ENCODE data around the gene KLB. TPM values are rescaled to one million over a fixed set of nuclear protein-coding genes. Genes with fewer than 3 reads are reported as not detected.

The KLB gene
- total RNA-seq, 2 donors from 2014 or later, result 0.09 TPM; not detected in 1

DNA sequence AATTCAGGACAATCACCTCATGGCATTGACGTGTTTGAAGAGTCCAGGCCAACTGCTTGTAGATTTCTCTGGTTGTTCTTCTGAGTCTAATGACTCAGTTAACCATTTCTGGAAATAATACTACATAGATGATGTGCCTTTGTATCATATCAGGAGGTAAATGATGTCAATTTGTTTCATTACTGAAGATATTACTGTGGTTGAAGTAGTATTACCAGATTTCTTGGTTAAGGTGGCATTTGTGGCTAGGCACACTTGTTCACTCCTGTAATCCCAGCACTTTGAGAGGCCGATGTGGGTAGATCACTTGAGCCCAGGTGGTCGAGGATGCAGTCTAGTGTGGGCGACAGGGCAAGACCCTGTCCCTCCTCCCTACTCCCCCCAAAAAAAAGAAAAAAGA, 36.3 kb downstream of the KLB start:
- Histone ChIP-seq H3K36me3 (ENCODE audit: control insufficient read depth, insufficient read depth, low read length) (peaks cover 2% of the 10 kb centered on the region), H3K27ac (ENCODE audit: low read depth, low read length) (no peak overlapping the region), H3K4me1 (ENCODE audit: control insufficient read depth, insufficient read depth, low read length) (no peaks in the 10 kb centered on the region), H3K4me3 (ENCODE audit: low read length) (no peak overlapping the region), H3K27me3 (ENCODE audit: control insufficient read depth, insufficient read depth, low read length, poor library complexity, severe bottlenecking) (peaks cover 6% of the 10 kb centered on the region), H3K9me3 (ENCODE audit: control insufficient read depth, low read length) (no peaks in the 10 kb centered on the region), H3K9ac (ENCODE audit: extremely low read depth, low read length, poor library complexity, severe bottlenecking) (no peak overlapping the region)
- DNase-seq, result no peak
- TF ChIP-seq, protein P1, sequence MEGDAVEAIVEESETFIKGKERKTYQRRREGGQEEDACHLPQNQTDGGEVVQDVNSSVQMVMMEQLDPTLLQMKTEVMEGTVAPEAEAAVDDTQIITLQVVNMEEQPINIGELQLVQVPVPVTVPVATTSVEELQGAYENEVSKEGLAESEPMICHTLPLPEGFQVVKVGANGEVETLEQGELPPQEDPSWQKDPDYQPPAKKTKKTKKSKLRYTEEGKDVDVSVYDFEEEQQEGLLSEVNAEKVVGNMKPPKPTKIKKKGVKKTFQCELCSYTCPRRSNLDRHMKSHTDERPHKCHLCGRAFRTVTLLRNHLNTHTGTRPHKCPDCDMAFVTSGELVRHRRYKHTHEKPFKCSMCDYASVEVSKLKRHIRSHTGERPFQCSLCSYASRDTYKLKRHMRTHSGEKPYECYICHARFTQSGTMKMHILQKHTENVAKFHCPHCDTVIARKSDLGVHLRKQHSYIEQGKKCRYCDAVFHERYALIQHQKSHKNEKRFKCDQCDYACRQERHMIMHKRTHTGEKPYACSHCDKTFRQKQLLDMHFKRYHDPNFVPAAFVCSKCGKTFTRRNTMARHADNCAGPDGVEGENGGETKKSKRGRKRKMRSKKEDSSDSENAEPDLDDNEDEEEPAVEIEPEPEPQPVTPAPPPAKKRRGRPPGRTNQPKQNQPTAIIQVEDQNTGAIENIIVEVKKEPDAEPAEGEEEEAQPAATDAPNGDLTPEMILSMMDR (conservative IDR thresholded peaks at IDR 0.05), result no peak
- Mint-ChIP-seq H3K27me3 (ENCODE audit: insufficient read depth) (peaks cover 9% of the 10 kb centered on the region), H3K36me3 (ENCODE audit: low read depth) (no peaks in the 10 kb centered on the region), H3K27ac (no peak overlapping the region), H3K4me3 (no peak overlapping the region), H3K4me1 (peaks cover 7% of the 10 kb centered on the region), H3K9me3 (no peaks in the 10 kb centered on the region)
- 95% methylated on average over 3 of the region's 4 CpGs; no CpG with 5 or more reads in 1 of the 2 experiments for WGBS, 2 experiments (ENCODE audit: insufficient coverage in 1 of 2, insufficient read length in 1 of 2)

DNA sequence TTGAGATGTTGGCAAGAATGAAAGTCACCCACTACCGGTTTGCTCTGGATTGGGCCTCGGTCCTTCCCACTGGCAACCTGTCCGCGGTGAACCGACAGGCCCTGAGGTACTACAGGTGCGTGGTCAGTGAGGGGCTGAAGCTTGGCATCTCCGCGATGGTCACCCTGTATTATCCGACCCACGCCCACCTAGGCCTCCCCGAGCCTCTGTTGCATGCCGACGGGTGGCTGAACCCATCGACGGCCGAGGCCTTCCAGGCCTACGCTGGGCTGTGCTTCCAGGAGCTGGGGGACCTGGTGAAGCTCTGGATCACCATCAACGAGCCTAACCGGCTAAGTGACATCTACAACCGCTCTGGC, 39.7 kb downstream of the KLB start:
- H3K4me1 Mint-ChIP-seq, result peaks cover 7% of the 10 kb centered on the region
- peak; percentile 47 for DNase-seq
- 96 to 99% methylated on average over 17 to 20 of the region's 20 CpGs for WGBS, 2 experiments (ENCODE audit: insufficient coverage in 1 of 2, insufficient read length in 1 of 2)
- H3K27me3 ChIP-seq (ENCODE audit: control insufficient read depth, insufficient read depth, low read length, poor library complexity, severe bottlenecking), result no peaks in the 10 kb centered on the region
- no peak overlapping the region for H3K27ac ChIP-seq (ENCODE audit: low read depth, low read length)
- no peaks in the 10 kb centered on the region for H3K9me3 ChIP-seq (ENCODE audit: control insufficient read depth, low read length)
- no peak overlapping the region for H3K9ac ChIP-seq (ENCODE audit: extremely low read depth, low read length, poor library complexity, severe bottlenecking)
- peak overlapping the region; percentile 68 for H3K4me3 Mint-ChIP-seq
- no peaks in the 10 kb centered on the region for H3K9me3 Mint-ChIP-seq
- H3K36me3 ChIP-seq (ENCODE audit: control insufficient read depth, insufficient read depth, low read length), result peaks cover 26% of the 10 kb centered on the region
- H3K4me1 ChIP-seq (ENCODE audit: control insufficient read depth, insufficient read depth, low read length), result no peaks in the 10 kb centered on the region
- no peaks in the 10 kb centered on the region for H3K27me3 Mint-ChIP-seq (ENCODE audit: insufficient read depth)
- H3K4me3 ChIP-seq (ENCODE audit: low read length), result no peak overlapping the region
- H3K36me3 Mint-ChIP-seq (ENCODE audit: low read depth), result peaks cover under 1% of the 10 kb centered on the region
- TF ChIP-seq, protein P1 (conservative IDR thresholded peaks at IDR 0.05), result no peak
- H3K27ac Mint-ChIP-seq, result no peak overlapping the region

DNA sequence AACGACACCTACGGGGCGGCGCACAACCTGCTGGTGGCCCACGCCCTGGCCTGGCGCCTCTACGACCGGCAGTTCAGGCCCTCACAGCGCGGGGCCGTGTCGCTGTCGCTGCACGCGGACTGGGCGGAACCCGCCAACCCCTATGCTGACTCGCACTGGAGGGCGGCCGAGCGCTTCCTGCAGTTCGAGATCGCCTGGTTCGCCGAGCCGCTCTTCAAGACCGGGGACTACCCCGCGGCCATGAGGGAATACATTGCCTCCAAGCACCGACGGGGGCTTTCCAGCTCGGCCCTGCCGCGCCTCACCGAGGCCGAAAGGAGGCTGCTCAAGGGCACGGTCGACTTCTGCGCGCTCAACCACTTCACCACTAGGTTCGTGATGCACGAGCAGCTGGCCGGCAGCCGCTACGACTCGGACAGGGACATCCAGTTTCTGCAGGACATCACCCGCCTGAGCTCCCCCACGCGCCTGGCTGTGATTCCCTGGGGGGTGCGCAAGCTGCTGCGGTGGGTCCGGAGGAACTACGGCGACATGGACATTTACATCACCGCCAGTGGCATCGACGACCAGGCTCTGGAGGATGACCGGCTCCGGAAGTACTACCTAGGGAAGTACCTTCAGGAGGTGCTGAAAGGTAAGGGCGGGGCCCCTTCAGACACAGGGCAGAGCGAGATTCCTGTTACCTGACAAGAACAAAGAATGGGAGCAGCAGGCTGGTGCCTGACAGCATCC, 40.3 kb downstream of the KLB start:
- H3K4me1 ChIP-seq (ENCODE audit: control insufficient read depth, insufficient read depth, low read length), result no peaks in the 10 kb centered on the region
- H3K27ac ChIP-seq (ENCODE audit: low read depth, low read length), result no peak overlapping the region
- no peak overlapping the region for H3K4me3 ChIP-seq (ENCODE audit: low read length)
- peak overlapping the region; percentile 68 for H3K4me3 Mint-ChIP-seq
- H3K36me3 Mint-ChIP-seq (ENCODE audit: low read depth), result peaks cover 6% of the 10 kb centered on the region
- H3K9me3 ChIP-seq (ENCODE audit: control insufficient read depth, low read length), result no peaks in the 10 kb centered on the region
- DNase-seq, result peak; percentile 91
- H3K9me3 Mint-ChIP-seq, result no peaks in the 10 kb centered on the region
- no peaks in the 10 kb centered on the region for H3K27me3 ChIP-seq (ENCODE audit: control insufficient read depth, insufficient read depth, low read length, poor library complexity, severe bottlenecking)
- peaks cover 32% of the 10 kb centered on the region for H3K36me3 ChIP-seq (ENCODE audit: control insufficient read depth, insufficient read depth, low read length)
- H3K4me1 Mint-ChIP-seq, result peaks cover 7% of the 10 kb centered on the region
- TF ChIP-seq, protein P1 (conservative IDR thresholded peaks at IDR 0.05), result peak; percentile 65
- H3K9ac ChIP-seq (ENCODE audit: extremely low read depth, low read length, poor library complexity, severe bottlenecking), result no peak overlapping the region
- H3K27me3 Mint-ChIP-seq (ENCODE audit: insufficient read depth), result no peaks in the 10 kb centered on the region
- WGBS, 2 experiments (ENCODE audit: insufficient coverage in 1 of 2, insufficient read length in 1 of 2), result 88 to 92% methylated on average over 40 to 61 of the region's 61 CpGs
- peak overlapping the region; percentile 79 for H3K27ac Mint-ChIP-seq
